Measurements from ENCODE around the gene MAPT. TPM values are rescaled to one million over a fixed set of nuclear protein-coding genes. Genes with fewer than 3 reads are reported as not detected.

Gene MAPT
- polyA plus RNA-seq, 3 donors: 0.04 TPM; not detected in 2

GRCh38 chr17:45987706-45988105 lies 93.4 kb downstream of the MAPT start:
- H3K27me3 Mint-ChIP-seq (ENCODE audit: low read depth in 3 of 3): peaks cover 2 to 6% (median 2%) of the 10 kb centered on the region in 3 donors
- TF ChIP-seq CTCF (IDR thresholded peaks at IDR 0.05): no peak
- H3K4me1 Mint-ChIP-seq: no peaks in the 10 kb centered on the region
- no peaks in the 10 kb centered on the region for H3K36me3 ChIP-seq (replicated peaks in 1 of 2; ENCODE audit: control insufficient read depth in 1 of 2, insufficient read depth in 2 of 2, low read length in 2 of 2)
- H3K4me3 Mint-ChIP-seq: no peak overlapping the region
- no peak overlapping the region for H3K4me3 ChIP-seq (replicated peaks in 1 of 3; ENCODE audit: low read depth in 2 of 3, low read length in 3 of 3)
- no peaks in the 10 kb centered on the region for H4K20me1 ChIP-seq (ENCODE audit: insufficient read depth, low read length)
- no peak overlapping the region for H3K9ac ChIP-seq (ENCODE audit: insufficient read depth, low read length, poor library complexity, severe bottlenecking)
- H3K79me2 ChIP-seq (ENCODE audit: insufficient read depth, low read length): no peaks in the 10 kb centered on the region
- H3K4me2 ChIP-seq (replicated peaks; ENCODE audit: extremely low read depth, low read length, poor library complexity, severe bottlenecking): no peak overlapping the region
- intact Hi-C loops (cut with micrococcal nuclease): no loop called here
- peaks cover 0 to 2% (median 0%) of the 10 kb centered on the region in 7 donors for H3K9me3 Mint-ChIP-seq
- no peaks in the 10 kb centered on the region for H3K27me3 ChIP-seq (ENCODE audit: control insufficient read depth in 2 of 2, insufficient read depth in 2 of 2, low read length in 2 of 2)
- no peak overlapping the region for H2AFZ ChIP-seq (ENCODE audit: insufficient read depth, low read depth, low read length, poor library complexity, severe bottlenecking)
- H3K9me3 ChIP-seq (replicated peaks in 1 of 2; ENCODE audit: control insufficient read depth in 1 of 2, insufficient read depth in 1 of 2, low read length in 2 of 2): no peaks in the 10 kb centered on the region
- no peak overlapping the region for H3K27ac Mint-ChIP-seq
- H3K27ac ChIP-seq (ENCODE audit: low read depth in 1 of 2, low read length in 2 of 2): no peak overlapping the region
- no peak for DNase-seq
- WGBS (ENCODE audit: insufficient coverage): 100% methylated on average over 1 of the region's 5 CpGs
- no peaks in the 10 kb centered on the region for H3K4me1 ChIP-seq (ENCODE audit: control insufficient read depth in 1 of 2, insufficient read depth in 2 of 2, low read length in 2 of 2)
- no peaks in the 10 kb centered on the region for H3K36me3 Mint-ChIP-seq

GRCh38 chr17:45989759-45990158 lies 95.4 kb downstream of the MAPT start:
- peaks cover 0 to 4% (median 2%) of the 10 kb centered on the region in 3 donors for H3K27me3 Mint-ChIP-seq (ENCODE audit: low read depth in 3 of 3)
- no peaks in the 10 kb centered on the region for H3K27me3 ChIP-seq (ENCODE audit: control insufficient read depth in 2 of 2, insufficient read depth in 2 of 2, low read length in 2 of 2)
- no CpG with 5 or more reads among the region's 3 CpGs for WGBS (ENCODE audit: insufficient coverage)

More at GRCh38 chr17:45989759-45990158, 95.4 kb downstream of the MAPT start:
- Histone ChIP-seq H3K4me1 (ENCODE audit: control insufficient read depth in 1 of 2, insufficient read depth in 2 of 2, low read length in 2 of 2) (no peaks in the 10 kb centered on the region), H4K20me1 (ENCODE audit: insufficient read depth, low read length) (no peaks in the 10 kb centered on the region), H3K4me2 (replicated peaks; ENCODE audit: extremely low read depth, low read length, poor library complexity, severe bottlenecking) (no peak overlapping the region), H3K79me2 (ENCODE audit: insufficient read depth, low read length) (no peaks in the 10 kb centered on the region), H2AFZ (ENCODE audit: insufficient read depth, low read depth, low read length, poor library complexity, severe bottlenecking) (no peak overlapping the region), H3K27ac (ENCODE audit: low read depth in 1 of 2, low read length in 2 of 2) (no peak overlapping the region), H3K4me3 (replicated peaks in 1 of 3; ENCODE audit: low read depth in 2 of 3, low read length in 3 of 3) (no peak overlapping the region), H3K9ac (ENCODE audit: insufficient read depth, low read length, poor library complexity, severe bottlenecking) (no peak overlapping the region), H3K36me3 (replicated peaks in 1 of 2; ENCODE audit: control insufficient read depth in 1 of 2, insufficient read depth in 2 of 2, low read length in 2 of 2) (no peaks in the 10 kb centered on the region), H3K9me3 (replicated peaks in 1 of 2; ENCODE audit: control insufficient read depth in 1 of 2, insufficient read depth in 1 of 2, low read length in 2 of 2) (no peaks in the 10 kb centered on the region)
- Mint-ChIP-seq H3K27ac (no peak overlapping the region), H3K9me3 (no peaks in the 10 kb centered on the region), H3K4me1 (no peaks in the 10 kb centered on the region), H3K4me3 (peak overlapping the region in 1 of 2 donors; percentile 28), H3K36me3 (no peaks in the 10 kb centered on the region)
- intact Hi-C loops (cut with micrococcal nuclease): no loop called here
- no peak for DNase-seq
- no peak for TF ChIP-seq CTCF (IDR thresholded peaks at IDR 0.05)
